Prostate gland (tissue), 2 donors: ENCODE measurements around the gene MMP23B.

Experiments used
- POLR2A ChIP-seq: fragments of 450-650 bp; IDR thresholded peaks from one replicate; pipeline ENCODE4 v1.6.1; 2016; ENCODE audit warnings: antibody characterized with exemption, mild to moderate bottlenecking
- POLR2AphosphoS5 ChIP-seq: sonication (generic); formaldehyde crosslinking; IDR thresholded peaks from one replicate; pipeline ENCODE4 v1.6.1; 2017; ENCODE audit warnings: antibody characterized with exemption
- TF ChIP-seq, protein P1 (sequence below), 4 experiments: fragments of 200-600 bp in 2 of 4; fragments of 450-650 bp in 2 of 4; sonication (generic) in 2 of 4; IDR thresholded peaks; 1 replicate in 3 of 4; 2 replicates in 1 of 4; pipeline ENCODE4 v1.5.1; 2016 to 2019; ENCODE audit warnings: antibody characterized with exemption in 4 of 4, mild to moderate bottlenecking in 2 of 4, moderate library complexity in 2 of 4

GRCh38 chr1:1582585-1583346, 49.2 kb upstream of the MMP23B start:
- TF ChIP-seq POLR2A (no peak), POLR2AphosphoS5 (no peak)
- TF ChIP-seq, protein P1, sequence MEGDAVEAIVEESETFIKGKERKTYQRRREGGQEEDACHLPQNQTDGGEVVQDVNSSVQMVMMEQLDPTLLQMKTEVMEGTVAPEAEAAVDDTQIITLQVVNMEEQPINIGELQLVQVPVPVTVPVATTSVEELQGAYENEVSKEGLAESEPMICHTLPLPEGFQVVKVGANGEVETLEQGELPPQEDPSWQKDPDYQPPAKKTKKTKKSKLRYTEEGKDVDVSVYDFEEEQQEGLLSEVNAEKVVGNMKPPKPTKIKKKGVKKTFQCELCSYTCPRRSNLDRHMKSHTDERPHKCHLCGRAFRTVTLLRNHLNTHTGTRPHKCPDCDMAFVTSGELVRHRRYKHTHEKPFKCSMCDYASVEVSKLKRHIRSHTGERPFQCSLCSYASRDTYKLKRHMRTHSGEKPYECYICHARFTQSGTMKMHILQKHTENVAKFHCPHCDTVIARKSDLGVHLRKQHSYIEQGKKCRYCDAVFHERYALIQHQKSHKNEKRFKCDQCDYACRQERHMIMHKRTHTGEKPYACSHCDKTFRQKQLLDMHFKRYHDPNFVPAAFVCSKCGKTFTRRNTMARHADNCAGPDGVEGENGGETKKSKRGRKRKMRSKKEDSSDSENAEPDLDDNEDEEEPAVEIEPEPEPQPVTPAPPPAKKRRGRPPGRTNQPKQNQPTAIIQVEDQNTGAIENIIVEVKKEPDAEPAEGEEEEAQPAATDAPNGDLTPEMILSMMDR (IDR thresholded peaks at IDR 0.05) = no peak
